SH-SY5Y (cell line): ENCODE measurements around the gene C16orf78.

Experiments
- GATA2 ChIP-seq: IDR thresholded peaks from 2 replicates; pipeline ENCODE4 v1.6.1; 2011; ENCODE audit warnings: mild to moderate bottlenecking, low read depth, low read length
- GATA3 ChIP-seq: IDR thresholded peaks from 2 replicates; pipeline ENCODE4 v1.6.1; 2011; ENCODE audit warnings: low read depth, mild to moderate bottlenecking, low read length, moderate library complexity

Gene C16orf78

GRCh38 chr16:49373504-49373903 lies at the start of gene C16orf78:
C16orf78 (plus strand) TSS chr16:49373804; CDS start chr16:49373940, 136 bp downstream.
- TF ChIP-seq GATA2 (no peak), GATA3 (no peak)

- no peak for TF ChIP-seq GATA2
- no peak for TF ChIP-seq GATA3
Observed at GRCh38 chr16:49324703-49325102, 48.9 kb upstream of the C16orf78 start.

GRCh38 chr16:49327466-49327865 lies 46.1 kb upstream of the C16orf78 start:
- TF ChIP-seq GATA2 (no peak), GATA3 (no peak)

- TF ChIP-seq GATA2 (no peak), GATA3 (no peak)
Observed at GRCh38 chr16:49328325-49328724, 45.3 kb upstream of the C16orf78 start.

GRCh38 chr16:49330562-49331201 lies 42.9 kb upstream of the C16orf78 start:
- TF ChIP-seq GATA2 (no peak), GATA3 (no peak)

- TF ChIP-seq GATA2: no peak
- TF ChIP-seq GATA3: no peak
Observed at GRCh38 chr16:49332589-49333258, 40.9 kb upstream of the C16orf78 start.

- TF ChIP-seq GATA2 (no peak), GATA3 (no peak)
Observed at GRCh38 chr16:49333259-49333597, 40.4 kb upstream of the C16orf78 start.

GRCh38 chr16:49335828-49336227 lies 37.8 kb upstream of the C16orf78 start:
- TF ChIP-seq GATA3: no peak
- no peak for TF ChIP-seq GATA2

- TF ChIP-seq GATA2 (no peak), GATA3 (no peak)
Observed at GRCh38 chr16:49336581-49336980, 37.0 kb upstream of the C16orf78 start.

GRCh38 chr16:49337814-49338350 lies 35.7 kb upstream of the C16orf78 start:
- TF ChIP-seq GATA2: no peak
- TF ChIP-seq GATA3: no peak

- TF ChIP-seq GATA2: peak; percentile 75
- TF ChIP-seq GATA3: no peak
Observed at GRCh38 chr16:49338611-49339265, 34.9 kb upstream of the C16orf78 start.

- TF ChIP-seq GATA3 (no peak), GATA2 (no peak)
Observed at GRCh38 chr16:49340466-49340865, 33.1 kb upstream of the C16orf78 start.

GRCh38 chr16:49341706-49342105 lies 31.9 kb upstream of the C16orf78 start:
- TF ChIP-seq GATA2 (no peak), GATA3 (no peak)
